ENCODE measurements around the gene NEIL3. TPM values are rescaled to one million over a fixed set of nuclear protein-coding genes. Genes with fewer than 3 reads are reported as not detected.

The NEIL3 gene
- total RNA-seq, 1 donor from 2014 or later, result 18.2 TPM

DNA sequence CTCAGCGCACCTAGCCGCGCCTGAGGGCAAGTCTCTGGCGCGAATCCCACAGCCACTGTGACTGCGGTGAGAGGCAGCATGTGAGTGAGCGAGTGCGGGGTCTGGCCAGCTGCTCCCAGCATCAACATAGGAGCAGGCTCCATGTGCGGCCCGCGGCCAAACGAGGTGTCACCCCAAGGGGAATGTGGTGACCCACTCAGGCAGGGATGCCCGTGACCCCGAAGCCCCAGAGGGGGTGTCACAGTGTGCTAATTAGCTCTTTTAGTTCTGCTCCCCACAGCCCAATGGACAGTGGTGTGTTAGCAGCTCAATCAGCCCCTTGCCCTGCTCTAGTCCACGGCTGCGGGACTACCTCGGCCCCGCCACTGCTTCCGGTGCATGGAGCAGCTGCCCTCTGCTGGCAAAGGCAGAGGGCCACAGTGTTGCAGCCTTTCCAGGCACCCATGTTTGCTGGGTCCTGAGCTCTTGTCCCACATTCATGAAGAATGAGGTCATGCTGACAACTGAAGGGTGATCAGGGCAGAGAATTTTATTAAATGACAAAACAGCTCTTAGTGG, 71.1 kb downstream of the NEIL3 start:
- Mint-ChIP-seq H3K4me3 (no peak overlapping the region), H3K36me3 (ENCODE audit: low read depth) (no peaks in the 10 kb centered on the region), H3K4me1 (peaks cover 3% of the 10 kb centered on the region), H3K27me3 (ENCODE audit: low read depth) (no peaks in the 10 kb centered on the region), H3K27ac (ENCODE audit: unreplicated experiment) (no peak overlapping the region), H3K9me3 (no peaks in the 10 kb centered on the region)
- no peak for DNase-seq (ENCODE audit: low read depth, low spot score)
- TF ChIP-seq, protein P1, sequence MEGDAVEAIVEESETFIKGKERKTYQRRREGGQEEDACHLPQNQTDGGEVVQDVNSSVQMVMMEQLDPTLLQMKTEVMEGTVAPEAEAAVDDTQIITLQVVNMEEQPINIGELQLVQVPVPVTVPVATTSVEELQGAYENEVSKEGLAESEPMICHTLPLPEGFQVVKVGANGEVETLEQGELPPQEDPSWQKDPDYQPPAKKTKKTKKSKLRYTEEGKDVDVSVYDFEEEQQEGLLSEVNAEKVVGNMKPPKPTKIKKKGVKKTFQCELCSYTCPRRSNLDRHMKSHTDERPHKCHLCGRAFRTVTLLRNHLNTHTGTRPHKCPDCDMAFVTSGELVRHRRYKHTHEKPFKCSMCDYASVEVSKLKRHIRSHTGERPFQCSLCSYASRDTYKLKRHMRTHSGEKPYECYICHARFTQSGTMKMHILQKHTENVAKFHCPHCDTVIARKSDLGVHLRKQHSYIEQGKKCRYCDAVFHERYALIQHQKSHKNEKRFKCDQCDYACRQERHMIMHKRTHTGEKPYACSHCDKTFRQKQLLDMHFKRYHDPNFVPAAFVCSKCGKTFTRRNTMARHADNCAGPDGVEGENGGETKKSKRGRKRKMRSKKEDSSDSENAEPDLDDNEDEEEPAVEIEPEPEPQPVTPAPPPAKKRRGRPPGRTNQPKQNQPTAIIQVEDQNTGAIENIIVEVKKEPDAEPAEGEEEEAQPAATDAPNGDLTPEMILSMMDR (conservative IDR thresholded peaks at IDR 0.05), result no peak

DNA sequence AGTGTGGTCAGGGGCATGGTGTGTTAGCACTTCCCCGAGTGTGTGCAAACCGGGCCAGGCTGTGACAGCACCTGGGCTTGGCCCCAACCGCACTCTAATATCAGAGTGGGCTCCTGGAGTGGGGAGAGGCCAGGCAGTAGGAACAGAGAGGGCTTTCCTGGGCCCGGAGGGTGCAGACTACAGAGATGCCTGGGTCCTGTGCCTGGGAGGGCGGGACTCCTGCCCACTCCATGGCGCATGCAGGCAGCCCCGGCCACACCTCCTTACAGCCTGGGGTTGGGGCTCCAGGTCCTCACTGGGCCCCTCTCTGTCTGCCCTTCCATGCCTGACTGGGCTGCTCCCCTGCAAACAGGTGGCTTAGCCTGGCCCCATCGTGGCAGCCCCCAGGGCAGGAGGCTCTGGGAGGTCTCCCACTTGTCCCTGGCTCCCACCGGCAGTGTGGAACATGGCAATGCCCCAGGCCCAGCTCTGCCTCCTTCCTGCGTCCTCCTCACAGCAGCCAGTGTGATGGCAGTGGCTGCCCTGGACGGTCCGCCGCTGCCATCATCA, 72.2 kb downstream of the NEIL3 start:
- no peak for DNase-seq (ENCODE audit: low read depth, low spot score)
- Mint-ChIP-seq H3K27me3 (ENCODE audit: low read depth) (no peaks in the 10 kb centered on the region), H3K27ac (ENCODE audit: unreplicated experiment) (no peak overlapping the region), H3K4me1 (no peaks in the 10 kb centered on the region), H3K4me3 (no peak overlapping the region), H3K9me3 (no peaks in the 10 kb centered on the region), H3K36me3 (ENCODE audit: low read depth) (no peaks in the 10 kb centered on the region)
- TF ChIP-seq, protein P1 (conservative IDR thresholded peaks at IDR 0.05), result no peak

DNA sequence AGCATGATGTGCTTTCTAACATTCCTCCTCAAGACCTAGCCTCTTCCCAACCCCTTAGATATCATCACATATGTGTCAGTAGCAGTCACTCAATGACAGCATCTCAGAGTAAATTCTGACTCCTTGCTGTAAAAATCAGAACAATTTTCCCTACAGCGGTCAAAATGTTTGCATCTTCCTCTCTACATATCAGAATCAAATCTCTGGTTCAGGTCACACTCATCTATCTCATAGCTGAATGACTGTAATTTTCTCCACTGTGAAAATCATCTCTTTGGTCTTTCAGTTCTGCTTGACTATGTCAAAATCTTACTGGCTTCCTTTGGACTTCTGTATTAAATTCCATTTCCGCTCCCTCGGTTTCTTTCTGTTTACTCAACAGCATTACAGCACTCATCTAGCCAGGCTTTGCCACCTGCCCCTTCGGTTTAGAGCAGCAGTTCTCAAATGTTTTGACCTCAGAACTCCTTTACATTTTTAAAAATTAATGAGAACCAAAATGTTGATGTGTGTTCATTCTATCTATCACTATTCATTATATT, 75.3 kb downstream of the NEIL3 start:
- no peaks in the 10 kb centered on the region for H3K36me3 Mint-ChIP-seq (ENCODE audit: low read depth)
- DNase-seq (ENCODE audit: low read depth, low spot score), result no peak
- no peaks in the 10 kb centered on the region for H3K4me1 Mint-ChIP-seq
- H3K27me3 Mint-ChIP-seq (ENCODE audit: low read depth), result no peaks in the 10 kb centered on the region
- H3K27ac Mint-ChIP-seq (ENCODE audit: unreplicated experiment), result no peak overlapping the region
- H3K9me3 Mint-ChIP-seq, result no peaks in the 10 kb centered on the region
- TF ChIP-seq, protein P1 (conservative IDR thresholded peaks at IDR 0.05), result no peak
- H3K4me3 Mint-ChIP-seq, result no peak overlapping the region

DNA sequence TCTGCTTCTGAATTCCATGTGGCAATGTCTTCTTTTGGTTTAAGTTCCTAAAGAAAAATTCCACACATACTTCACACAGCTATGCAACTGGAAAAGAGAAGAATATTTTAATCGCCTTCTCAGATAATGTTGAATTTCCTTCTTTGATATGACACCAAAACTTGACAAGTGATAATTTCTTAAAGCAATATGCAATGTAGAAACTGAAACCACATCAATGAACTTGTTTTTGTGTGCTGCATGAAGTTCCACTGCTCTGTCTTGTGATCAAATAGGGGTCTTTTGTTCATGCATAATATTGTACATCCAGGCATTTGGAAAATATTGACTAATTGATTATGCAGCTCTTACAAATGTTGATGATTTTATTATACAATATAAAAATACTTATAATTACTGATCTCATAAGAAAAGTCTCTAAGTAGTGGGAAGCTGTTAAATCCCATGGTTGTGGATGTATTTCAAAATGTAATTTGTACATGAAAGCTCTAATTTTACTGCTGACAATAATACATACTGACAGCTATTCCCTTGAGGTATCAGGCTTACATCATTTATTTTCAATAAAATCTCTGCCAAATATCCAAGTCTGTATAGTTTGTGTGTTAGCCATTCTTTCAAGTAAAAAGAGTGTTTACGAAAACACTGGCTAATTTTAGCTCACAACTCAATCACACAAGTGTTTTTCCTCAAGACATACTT, 76.1 kb downstream of the NEIL3 start:
- Mint-ChIP-seq H3K27ac (ENCODE audit: unreplicated experiment) (no peak overlapping the region), H3K4me1 (no peaks in the 10 kb centered on the region), H3K9me3 (no peaks in the 10 kb centered on the region), H3K36me3 (ENCODE audit: low read depth) (no peaks in the 10 kb centered on the region), H3K27me3 (ENCODE audit: low read depth) (no peaks in the 10 kb centered on the region), H3K4me3 (no peak overlapping the region)
- TF ChIP-seq, protein P1 (conservative IDR thresholded peaks at IDR 0.05), result no peak
- DNase-seq (ENCODE audit: low read depth, low spot score), result no peak

DNA sequence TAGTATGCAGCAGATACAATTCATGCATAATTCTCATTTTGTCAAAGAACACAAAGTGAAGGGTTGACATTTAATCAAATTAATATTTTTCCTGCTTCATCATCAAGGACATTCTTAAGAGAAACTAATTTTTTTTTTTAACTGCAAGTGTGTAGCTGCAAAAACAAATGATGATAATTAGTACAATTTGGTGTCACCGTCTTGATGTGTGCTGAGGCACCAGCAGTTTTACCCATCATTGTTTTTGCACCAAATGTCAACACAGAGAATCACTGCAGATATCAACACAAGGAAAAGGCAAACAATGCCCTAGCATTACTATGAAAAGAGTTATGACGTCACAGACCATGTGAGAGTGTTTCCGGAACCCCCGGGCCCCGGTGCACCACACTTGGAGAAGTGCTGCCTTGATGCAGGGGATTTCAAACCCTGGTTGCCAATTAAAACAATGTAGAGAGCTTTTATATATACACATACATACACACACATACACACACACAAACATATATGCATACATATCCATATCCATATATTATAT, 76.7 kb downstream of the NEIL3 start:
- H3K27me3 Mint-ChIP-seq (ENCODE audit: low read depth), result no peaks in the 10 kb centered on the region
- H3K36me3 Mint-ChIP-seq (ENCODE audit: low read depth), result no peaks in the 10 kb centered on the region
- H3K27ac Mint-ChIP-seq (ENCODE audit: unreplicated experiment), result no peak overlapping the region
- TF ChIP-seq, protein P1 (conservative IDR thresholded peaks at IDR 0.05), result no peak
- no peak for DNase-seq (ENCODE audit: low read depth, low spot score)
- no peaks in the 10 kb centered on the region for H3K4me1 Mint-ChIP-seq
- H3K4me3 Mint-ChIP-seq, result no peak overlapping the region
- no peaks in the 10 kb centered on the region for H3K9me3 Mint-ChIP-seq
